ENCODE results near the gene CASD1.

The CASD1 gene

DNA sequence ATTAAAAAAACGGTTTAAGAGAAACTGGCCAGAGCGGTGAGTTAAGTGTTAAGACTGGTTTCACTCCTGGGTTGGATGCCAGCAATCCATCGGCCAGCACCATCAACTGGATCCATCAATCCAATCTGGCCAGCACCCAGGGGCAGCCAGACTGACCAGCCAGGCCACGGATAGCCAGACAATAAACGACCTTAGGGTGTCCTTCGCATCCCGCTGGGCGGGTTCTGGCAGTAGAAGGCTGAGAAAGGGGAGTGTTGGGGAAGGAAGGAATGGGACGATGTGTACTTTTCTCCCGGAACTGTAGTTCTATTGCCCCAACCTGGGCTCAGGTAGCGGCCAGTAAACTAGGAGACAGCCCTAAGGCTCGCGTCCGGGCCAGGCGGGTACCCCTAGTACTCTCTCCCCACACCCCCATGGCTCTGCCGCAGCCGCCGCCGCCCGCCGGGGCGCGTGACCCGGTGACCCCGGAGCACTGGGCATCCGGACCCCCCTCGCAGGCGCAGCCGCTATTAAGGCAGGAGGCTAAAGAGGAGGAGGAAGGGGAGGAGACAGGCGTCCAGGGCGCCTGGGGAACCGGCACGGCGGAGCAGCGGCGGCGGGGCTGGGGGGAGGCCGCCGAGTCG, at the start of gene CASD1:
TSS of gene CASD1 (plus strand) at position 546 of the 623 bp plus-strand sequence. CDS start 276 bp downstream, outside the sequence.
- DNase-seq: peak; percentile 77

DNA sequence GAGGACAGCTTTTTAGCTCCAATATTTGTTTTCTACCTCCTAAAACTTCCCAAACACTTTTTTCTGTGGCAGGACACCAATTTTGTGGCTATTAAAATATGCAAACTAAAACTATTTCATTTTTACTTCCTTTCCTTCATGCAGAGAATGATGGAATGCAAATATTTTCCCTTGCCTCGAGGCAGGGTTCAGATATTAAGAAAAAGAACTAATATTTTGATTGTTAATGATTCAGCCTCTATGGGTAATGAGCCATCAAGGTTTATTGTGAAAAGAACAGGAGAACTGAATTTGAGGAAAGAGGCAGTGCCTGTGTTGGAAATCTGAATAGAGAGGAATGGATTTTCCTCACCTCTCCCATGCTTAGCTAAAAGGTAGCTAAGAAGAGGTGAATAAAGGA, 43.1 kb upstream of the CASD1 start:
- DNase-seq: no peak

DNA sequence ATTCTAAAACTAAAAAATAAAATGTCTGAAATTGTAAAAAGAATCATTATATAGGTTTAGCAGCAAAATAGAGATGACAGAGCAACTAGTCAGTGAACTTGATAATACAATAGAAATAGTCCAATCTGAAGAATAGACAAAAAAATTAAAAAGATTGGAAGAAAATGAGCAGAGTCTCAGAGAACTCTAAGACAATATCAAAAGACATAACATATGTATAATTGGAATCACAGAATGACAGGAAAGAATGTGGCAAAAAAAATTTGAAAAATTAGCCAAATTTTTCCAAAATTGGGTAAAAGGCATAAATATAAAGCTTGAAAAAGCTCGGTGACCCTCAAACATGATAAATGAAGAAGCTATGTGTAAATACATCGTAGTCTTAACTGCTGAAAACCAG, 38.0 kb upstream of the CASD1 start:
- no peak for DNase-seq

DNA sequence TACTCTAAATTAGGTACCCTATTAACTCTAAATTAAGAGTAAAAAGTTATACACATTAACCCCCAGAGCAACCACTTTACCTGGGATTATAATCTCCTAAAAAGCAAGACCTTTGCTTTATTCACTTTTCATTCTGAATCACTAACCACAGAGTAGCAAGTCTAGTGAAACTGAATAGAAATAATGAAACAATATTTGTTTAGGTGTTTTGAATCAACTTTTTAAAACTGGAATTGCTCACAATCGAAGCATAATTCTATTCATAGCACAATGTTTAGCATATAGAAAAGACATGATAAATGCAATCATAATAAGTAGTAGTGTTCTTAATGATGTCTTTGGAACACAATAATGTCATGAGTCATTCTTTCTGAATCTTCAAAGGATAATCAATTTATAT, 37.0 kb upstream of the CASD1 start:
- DNase-seq: no peak

DNA sequence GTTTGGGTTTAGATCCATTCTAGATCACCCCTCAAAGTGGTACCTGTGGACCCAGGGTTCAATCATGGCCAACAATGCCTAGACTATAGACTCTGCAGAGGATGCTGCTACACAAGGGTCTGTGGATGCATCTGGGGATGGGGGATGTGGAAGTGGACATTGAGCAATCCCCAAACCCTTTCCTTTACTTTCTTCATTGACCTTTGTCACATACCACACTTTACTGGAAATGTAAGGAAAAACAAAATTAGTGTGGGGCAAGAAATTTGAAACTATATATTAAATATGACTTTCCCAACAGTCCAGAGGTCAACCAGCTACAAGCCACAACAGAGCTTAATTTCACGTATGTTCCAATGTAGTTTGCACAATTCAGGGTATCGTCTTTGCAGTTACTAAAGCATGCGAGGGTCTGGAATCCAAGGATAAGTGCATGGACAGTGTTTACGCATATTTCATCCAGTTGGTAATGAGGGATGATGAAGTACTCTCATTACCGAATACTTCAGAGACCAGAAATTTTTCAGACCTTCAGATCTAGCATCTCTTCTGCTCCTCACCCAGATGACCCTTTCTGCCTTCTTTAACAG, 33.3 kb upstream of the CASD1 start:
- no peak for DNase-seq

DNA sequence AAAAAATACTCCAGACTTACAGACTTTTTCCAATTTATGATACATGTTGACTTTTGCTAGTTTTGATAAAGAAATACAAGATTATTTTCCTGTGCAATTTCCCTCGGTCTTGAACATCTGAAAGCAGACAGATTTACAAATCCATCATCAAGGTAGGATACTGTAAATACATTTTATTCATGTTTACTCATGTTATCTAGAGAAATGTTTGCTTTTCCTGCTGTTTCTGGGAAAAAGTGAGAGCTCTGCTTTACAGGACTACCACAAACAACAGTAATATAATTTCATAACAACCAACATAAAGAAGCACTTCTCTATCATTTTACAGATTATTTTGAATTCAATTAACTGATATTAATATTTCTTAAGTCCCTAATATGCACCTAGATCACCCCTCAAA, 31.7 kb upstream of the CASD1 start:
- no peak for DNase-seq

DNA sequence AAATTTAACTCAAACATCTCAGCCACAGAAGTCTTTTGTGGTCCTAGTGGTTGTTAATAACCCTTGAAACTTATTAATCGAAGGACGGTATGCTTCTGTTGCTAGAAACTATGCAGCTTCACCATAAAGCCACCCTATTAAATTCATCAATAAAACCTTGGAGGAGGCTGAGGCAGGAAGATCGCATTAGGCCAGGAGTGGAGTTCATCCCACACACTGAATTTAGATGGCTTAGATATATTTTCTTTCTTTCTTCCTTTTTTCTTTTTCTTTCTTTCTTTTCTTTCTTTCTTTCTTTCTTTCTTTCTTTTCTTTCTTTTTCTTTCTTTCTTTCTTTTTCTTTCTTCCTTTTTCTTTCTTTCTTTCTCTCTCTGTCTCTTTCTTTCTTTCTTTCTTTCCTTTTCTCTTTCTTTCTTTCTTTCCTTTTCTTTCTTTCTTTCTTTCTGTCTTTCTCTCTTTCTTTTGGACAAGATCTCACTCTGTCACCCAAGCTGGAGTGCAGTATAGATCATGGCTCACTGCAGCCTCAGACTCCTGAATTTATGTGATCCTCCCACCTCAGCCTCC, 30.9 kb upstream of the CASD1 start:
- no peak for DNase-seq

DNA sequence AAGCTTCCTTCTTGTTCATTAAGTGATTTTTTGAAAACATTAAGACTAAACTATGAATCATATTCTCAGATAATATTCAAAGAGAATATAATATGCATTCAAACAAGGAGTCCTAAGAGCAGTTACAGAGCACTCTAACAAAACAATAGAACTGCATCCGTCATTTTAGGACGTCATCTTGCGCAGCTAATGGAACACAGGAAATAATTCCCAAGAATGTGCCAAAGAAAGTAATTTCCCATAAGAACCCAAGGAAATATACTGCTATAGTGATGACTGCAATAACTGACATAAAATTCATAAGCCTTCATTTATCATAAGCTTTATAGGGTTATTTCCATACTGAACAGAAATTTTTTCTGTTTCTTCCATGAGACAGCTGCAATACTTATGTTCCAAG, 28.3 kb upstream of the CASD1 start:
- DNase-seq: no peak

DNA sequence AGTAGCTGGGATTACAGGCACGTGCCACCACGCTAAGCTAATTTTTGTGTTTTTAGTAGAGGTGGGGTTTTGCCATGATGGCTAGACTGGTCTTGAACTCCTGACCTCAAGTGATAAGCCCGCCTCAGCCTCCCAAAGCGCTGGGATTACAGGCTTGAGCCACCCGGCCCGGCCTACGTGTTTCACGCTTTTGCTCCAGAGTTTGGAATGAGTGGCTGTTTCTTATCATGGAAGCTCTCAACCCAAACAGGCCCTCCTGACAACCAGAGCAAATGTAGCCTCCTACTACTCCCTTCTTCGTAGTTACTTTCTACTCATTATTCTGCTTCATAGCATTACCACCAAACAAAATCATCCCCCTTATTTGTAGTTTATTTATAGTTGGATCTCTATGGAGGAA, 26.8 kb upstream of the CASD1 start:
- DNase-seq: no peak

DNA sequence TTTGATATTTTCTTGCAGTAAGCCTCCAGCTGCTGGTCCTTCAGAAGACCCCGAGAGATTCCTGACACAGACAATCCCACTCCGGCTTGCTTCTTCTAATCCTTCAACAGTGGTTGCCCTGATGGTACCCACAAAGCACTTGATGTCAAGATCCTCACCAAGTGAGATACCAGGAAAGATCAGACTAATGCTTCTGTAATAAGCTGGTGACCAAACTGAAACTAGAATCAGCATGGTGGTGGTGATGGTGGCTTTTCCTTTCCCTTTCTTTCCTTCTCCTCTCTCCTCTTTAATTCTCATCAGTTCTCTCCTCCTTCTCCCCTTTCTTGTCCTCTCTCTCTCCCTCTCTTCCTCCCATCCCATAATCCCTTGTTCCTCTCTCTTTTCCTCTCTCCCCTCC, 25.8 kb upstream of the CASD1 start:
- no peak for DNase-seq

DNA sequence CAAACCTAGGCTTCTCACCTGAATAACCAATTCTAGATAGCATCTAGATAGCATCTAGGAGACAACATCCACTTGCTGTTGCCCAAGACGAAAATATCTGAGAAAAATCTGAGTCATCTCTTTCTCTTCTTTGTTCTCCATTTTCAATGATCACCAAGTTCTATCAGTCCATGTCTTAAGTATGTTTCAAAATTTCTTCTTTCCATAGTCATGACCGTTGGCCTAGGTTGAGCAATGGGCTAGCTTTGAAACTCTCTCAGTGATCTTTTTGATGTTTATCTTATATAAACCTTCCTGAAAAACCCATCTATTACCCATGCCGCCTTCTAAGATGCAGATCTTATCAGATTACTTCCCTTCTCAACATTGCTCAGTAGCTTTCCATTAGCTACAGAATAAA, 23.4 kb upstream of the CASD1 start:
- no peak for DNase-seq

DNA sequence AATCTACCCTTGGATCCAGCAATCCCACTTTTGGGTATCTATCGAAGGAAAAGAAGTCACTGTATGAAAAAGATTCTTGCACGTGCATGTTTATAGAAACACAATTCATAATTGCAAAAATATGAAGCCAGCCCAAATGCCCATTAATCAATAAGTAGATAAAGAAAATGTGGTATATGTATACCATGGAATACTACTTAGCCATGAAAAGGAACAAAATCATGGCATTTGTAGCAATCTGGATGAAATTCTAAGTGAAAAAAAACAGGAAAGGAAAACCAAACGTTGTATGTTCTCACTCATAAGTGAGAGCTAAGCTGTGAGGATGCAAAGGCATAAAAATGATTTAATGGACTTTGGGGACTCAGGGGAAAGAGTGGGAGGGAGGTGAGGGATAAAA, 18.2 kb upstream of the CASD1 start:
- DNase-seq: no peak

DNA sequence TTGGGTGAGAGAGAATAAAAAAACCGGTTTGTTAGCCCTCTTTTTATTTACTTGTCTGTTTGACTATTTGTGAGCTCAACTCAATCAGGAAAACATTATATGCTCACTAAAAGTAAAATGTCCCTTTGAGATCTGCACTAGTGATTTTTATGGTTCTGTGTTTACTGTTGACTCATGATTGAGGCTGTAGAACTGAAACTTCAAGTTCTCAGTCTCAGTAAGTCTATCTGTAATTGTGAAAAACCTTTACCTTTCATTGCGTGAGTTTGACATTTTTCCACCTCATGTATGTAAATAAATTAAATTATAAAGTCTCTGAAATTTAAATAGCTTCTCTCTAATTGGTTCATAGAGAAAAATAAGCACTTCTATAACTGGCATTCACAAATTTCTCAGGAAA, 17.0 kb upstream of the CASD1 start:
- no peak for DNase-seq

DNA sequence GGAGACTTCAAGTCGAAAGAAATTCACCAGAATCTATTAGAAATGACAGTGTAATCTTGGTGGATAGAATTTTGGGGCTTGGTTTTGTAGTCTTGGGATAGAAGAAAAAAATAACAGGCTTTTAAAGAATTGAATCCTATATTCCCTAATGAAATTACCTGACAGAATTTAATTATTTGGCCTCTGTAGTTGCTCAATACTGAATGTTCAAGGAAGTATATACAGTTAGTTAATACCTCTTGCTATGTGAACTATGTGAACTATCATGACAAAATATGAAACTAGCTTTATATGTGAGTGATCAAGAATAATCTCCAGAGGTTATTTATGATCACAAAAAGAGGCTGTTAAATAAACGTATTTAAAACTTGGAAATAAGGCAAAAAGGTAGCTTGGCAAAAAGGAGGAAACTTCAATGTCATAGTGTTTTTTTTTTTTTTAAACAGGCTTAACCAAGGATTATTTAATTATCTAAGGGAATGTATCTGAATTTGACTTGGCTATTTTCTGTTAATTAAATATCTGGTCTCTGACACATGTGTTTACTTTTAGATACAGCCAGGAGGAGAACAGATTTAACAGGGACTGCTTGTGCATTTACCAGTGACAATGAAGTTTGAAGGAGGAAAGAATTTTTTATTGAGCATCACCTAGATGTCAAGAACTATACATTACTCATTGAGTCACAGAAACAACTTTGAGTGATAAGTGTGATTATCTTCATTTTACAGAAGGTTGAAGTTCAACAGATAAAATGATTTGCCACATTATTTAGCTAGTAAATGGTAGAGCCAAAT, 11.5 kb upstream of the CASD1 start:
- DNase-seq: no peak

DNA sequence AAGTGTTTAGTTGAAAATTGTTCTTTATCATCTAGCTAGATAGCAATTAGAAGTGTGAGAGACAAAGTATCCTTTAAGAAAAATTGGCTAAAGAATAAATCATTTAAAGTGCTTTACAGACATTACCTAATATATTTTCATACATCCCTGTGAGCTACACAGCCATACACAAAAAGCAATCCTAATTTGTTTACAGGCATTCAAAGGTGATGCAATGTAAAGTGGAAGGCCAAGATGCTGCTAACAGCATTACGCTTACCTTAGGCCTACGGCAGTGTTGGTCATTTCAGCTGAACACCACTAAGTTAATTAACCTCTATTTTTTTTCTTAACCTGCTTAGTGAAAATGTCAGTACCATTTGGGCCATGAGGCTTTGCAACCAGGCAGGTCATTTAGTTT, 10.7 kb upstream of the CASD1 start:
- DNase-seq: no peak

DNA sequence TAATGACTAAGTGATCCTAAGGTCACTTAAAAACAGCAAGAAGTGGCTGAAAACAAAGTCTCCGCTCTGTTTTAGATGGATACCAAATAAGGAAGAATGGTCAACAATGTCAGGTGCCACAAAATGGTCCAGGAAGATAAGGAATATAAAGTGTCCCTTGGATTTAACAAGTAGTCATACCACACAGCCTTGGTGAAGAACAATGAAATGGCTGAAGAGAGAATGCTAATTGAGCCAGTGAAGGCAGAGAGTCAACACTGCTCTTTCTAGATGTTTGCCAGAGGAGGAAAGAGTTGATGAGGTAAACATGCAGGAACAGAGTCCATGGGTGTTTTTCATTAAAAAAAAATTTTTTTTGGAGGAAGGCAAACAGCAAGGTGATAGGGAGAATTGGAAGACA, 2.1 kb upstream of the CASD1 start:
- DNase-seq: no peak

DNA sequence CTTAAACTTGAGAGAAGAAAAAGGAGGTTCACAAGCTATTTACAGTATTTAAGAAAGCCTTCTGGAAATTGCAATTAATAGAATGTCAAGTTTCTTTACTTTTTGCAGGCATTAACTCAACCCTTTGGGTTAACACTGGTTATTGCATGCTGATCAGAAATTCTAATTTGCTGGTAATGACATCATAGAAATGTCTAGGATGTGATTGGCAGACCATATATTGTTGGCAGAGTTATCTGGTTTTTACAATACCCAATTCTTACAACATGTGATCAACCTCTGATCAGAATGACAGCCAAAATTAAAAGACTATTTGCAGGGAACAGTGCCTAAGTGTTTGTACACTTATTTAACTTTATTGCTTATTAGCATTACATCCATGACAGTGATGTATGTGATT, 1.6 kb upstream of the CASD1 start:
- no peak for DNase-seq

DNA sequence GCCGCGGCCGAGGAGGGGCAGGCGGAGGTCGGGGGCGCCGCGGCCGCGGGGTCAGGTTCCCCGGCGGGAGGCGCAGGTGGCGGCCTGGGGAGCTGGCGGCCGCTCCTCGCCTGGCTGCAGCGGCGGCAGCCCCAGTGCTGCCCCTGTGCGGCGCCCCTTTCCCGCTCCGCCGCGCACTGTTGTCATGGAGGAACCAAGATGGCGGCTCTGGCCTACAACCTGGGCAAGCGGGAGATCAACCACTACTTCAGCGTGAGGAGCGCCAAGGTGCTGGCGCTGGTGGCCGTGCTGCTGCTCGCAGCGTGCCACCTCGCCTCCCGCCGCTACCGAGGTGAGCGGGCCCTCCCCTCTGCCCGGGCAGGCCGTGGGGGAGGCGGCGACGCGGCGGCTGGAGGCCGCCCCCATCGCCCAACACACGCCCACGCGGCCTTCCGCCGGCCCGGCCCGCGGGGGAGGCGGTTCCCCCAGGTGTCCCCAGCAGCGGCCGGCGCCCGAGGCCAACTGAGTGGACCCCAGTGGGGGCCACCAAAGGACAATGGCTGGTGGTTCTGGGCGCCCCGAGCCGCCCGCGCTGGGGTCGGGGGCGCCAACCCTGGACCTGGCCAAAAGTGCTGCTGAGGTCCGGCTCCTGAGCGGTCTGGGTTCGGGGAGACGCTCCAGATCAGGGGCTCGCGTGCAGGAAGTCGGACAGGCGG, 425 bp downstream of the CASD1 start:
- DNase-seq: peak; percentile 86

DNA sequence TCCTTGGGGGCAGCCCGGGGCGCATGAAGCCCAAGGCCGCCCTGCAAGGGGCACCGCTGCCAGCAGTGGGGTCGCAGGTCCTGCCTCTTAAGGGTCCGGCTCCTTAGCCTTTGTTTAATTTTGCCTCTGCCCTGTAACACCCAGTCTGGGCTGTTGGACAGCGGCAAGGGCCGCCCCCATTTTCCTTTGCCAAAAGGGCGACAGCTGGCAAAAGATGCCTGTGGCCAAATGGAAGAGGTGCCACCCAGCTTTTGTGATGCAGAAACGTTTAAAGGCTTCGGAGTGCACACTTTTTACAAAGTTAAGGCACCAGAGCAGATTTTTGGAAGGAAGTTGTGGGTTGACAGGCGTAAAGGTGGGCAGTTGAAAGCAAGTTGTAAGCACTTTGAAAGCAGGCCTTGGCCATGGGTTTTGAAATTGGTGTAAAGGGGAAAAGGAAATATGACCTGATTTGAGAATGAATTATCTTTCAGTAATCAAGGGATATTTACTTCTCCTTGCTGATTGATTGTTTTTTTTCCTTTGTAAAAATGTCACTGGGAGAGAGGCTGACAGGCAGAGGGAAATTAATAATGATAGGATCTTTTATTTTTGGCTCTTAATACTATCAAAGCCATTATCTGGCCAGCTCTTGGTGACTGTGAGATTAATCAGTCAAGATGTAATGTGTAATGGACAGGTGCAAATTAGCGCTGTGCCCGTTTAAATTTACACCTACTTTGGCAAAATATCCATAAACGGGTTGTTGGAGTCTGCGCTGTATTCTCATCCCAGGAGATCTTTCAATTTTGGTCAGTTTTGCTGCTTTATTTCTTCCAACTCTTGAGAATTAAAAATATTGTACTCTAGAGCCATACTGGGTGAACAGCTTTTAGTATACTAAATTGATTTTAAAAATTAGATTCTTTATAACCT, 1.2 kb downstream of the CASD1 start:
- peak; percentile 47 for DNase-seq

DNA sequence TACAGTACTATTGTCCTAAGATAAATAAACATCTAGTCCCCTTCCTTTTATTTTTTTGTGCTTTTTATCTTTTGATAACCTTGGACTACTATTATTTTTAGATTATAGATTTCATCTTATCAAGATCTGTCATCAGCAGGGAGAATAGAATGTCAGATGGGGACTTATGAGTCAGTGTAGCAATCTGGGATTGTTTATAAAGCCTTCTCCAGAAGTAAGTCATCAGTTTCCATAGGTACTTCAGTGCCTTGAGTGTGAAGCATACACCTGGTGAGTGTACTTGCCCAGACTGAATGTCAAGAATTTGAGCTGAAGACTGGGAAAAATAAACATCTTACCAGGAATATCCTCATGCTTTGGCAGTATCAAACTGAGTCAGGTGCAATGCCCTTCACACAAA, 2.1 kb downstream of the CASD1 start:
- DNase-seq: no peak

DNA sequence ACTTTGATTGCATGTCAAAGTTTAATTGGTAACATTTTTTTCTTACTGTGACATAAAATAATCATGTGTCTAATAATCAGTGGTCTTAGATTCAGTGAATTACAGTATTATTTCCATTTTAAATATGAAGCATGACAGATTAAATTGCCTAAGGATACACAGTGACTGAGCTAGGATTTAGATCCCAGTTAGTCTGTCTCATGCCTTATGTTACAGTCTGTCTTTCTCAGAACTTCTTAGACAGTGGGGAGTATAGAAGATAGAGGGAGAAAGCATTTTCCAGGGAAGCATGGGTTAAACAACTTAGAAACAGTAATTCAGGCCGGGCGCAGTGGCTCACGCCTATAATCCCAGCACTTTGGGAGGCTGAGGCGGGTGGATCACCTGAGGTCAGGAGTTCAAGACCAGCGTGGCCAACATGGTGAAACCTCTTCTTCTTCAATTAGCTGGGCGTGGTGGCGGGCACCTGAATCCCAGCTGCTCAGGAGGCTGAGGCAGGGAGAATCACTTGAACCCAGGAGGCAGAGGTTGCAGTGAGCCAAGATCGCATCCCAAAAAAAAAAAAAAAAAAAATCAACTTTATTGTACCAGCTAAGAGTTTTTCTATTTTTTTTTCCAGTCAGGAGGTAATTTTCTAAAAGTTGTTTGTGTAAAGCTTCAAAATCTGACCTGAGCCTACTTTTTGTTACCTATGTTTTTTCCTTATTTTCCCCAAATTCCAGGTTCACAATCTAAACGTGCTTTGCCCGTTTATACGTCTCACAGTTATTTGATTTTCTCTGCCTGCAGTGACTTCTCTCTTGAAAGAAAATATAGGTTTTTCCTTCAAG, 3.3 kb downstream of the CASD1 start:
- no peak for DNase-seq

DNA sequence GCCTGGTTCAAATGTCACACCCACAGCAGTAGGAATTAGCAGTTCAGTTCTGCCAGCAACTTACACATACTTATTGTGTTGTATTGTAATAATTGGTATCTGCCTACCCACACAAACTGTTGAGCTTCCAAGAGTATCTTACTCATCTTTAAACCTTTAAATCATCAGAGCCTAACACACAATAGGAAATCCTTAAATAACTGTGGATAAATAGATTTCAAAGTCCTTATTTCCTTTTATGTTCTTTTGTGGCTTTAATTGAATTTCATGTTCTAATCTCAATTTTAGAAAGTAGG, 3.9 kb downstream of the CASD1 start:
- no peak for DNase-seq

Measured in NK-92 treated with Interleukin-12 subunit alpha and Interleukin-12 subunit beta, amount 100 ng/mL, for 24 hours (cell line).